Measurements from ENCODE around the gene NPEPL1. TPM values are rescaled to one million over a fixed set of nuclear protein-coding genes. Genes with fewer than 3 reads are reported as not detected.

Gene NPEPL1
- polyA plus RNA-seq, 2 of the 4 experiments (the other 2 are of a cell fraction), result 8.6 to 34.6 TPM

DNA sequence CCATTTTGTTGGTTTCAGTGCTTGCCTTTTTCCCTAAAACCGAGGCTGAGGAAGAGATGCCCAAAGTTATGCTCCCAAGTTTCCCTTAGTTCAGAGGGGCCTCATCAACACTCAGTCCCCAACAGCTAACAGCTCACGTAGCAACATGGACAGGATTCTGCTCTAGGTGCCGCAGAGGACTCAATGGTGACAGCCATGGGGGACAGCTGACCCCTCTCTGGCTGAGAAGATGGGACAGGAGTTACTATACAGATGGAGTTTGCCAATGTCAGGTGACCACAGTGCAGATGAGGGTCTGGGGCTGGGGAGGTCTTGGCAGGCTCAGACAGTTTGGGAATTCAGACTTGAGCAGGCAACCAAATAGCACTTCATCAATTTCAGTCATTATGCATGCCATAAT is 67.3 kb downstream of the NPEPL1 start:
- ATAC-seq, result no peak
- Histone ChIP-seq H3K4me2 (no peak overlapping the region), H3K27ac (no peak overlapping the region), H3K4me1 (no peaks in the 10 kb centered on the region), H3K4me3 (no peak overlapping the region), H3K9me3 (peaks cover 18% of the 10 kb centered on the region; the same call in 2 of the 3 replicates)
- ChIA-PET CTCF (no interaction called here), POLR2A (no interaction called here)
- no peak for DNase-seq (ENCODE audit: low read depth in 1 of 2, low spot score in 1 of 2)
- 10% methylated on average over 3 of the region's 3 CpGs for whole genome bisulfite sequencing (ENCODE audit: missing lambda C conversion rate)
- no peak for TF ChIP-seq RFX5 (IDR thresholded peaks at IDR 0.05)
- no peak for TF ChIP-seq KDM1A (IDR thresholded peaks at IDR 0.05; ENCODE audit: low read depth)
- TF ChIP-seq ZSCAN20 (CRISPR knock-in tag; IDR thresholded peaks at IDR 0.05), result no peak
- no peak for TF ChIP-seq CBX2 (IDR thresholded peaks at IDR 0.05; ENCODE audit: borderline replicate concordance, low read depth)
- TF ChIP-seq FOSB (CRISPR knock-in tag; IDR thresholded peaks at IDR 0.05), result no peak
- TF ChIP-seq JUN (IDR thresholded peaks at IDR 0.05), result no peak
- no peak for TF ChIP-seq CBX8 (IDR thresholded peaks at IDR 0.05)
- no peak for TF ChIP-seq SREBF2 (IDR thresholded peaks at IDR 0.05)
- TF ChIP-seq, protein P1, sequence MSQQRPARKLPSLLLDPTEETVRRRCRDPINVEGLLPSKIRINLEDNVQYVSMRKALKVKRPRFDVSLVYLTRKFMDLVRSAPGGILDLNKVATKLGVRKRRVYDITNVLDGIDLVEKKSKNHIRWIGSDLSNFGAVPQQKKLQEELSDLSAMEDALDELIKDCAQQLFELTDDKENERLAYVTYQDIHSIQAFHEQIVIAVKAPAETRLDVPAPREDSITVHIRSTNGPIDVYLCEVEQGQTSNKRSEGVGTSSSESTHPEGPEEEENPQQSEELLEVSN (IDR thresholded peaks at IDR 0.05; ENCODE audit: borderline replicate concordance, low read depth), result no peak
- TF ChIP-seq HOXA7 (CRISPR knock-in tag; IDR thresholded peaks at IDR 0.05), result no peak
- TF ChIP-seq CEBPB (IDR thresholded peaks at IDR 0.05), result no peak
- FAIRE-seq, result no peak

- ATAC-seq (no peak), FAIRE-seq (no peak), DNase-seq (ENCODE audit: low read depth in 1 of 2, low spot score in 1 of 2) (no peak)
- Histone ChIP-seq H3K9me3 (peaks cover 18% of the 10 kb centered on the region; the same call in 2 of the 3 replicates), H3K4me2 (no peak overlapping the region), H3K27ac (no peak overlapping the region), H3K4me3 (no peak overlapping the region), H3K4me1 (no peaks in the 10 kb centered on the region)
- WGBS (ENCODE audit: missing lambda C conversion rate), result 1% methylated on average over 3 of the region's 3 CpGs
- CTCF ChIA-PET, result interaction anchor here (0.7 to 1.7 kb wide), 3 partner anchors 10 to 430 kb away, joined by 3 to 4 read pairs (median 3); no protein-coding TSS in a partner anchor
- POLR2A ChIA-PET, result no interaction called here
- TF ChIP-seq HOXB5 (CRISPR knock-in tag; IDR thresholded peaks at IDR 0.05), result no peak
- no peak for TF ChIP-seq FOSB (CRISPR knock-in tag; IDR thresholded peaks at IDR 0.05)
- TF ChIP-seq CEBPB (IDR thresholded peaks at IDR 0.05), result no peak
- TF ChIP-seq, protein P2, sequence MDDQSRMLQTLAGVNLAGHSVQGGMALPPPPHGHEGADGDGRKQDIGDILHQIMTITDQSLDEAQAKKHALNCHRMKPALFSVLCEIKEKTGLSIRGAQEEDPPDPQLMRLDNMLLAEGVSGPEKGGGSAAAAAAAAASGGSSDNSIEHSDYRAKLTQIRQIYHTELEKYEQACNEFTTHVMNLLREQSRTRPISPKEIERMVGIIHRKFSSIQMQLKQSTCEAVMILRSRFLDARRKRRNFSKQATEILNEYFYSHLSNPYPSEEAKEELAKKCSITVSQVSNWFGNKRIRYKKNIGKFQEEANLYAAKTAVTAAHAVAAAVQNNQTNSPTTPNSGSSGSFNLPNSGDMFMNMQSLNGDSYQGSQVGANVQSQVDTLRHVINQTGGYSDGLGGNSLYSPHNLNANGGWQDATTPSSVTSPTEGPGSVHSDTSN (IDR thresholded peaks at IDR 0.05), result no peak
- no peak for TF ChIP-seq FOXS1 (CRISPR knock-in tag; IDR thresholded peaks at IDR 0.05)
- TF ChIP-seq, protein P3, sequence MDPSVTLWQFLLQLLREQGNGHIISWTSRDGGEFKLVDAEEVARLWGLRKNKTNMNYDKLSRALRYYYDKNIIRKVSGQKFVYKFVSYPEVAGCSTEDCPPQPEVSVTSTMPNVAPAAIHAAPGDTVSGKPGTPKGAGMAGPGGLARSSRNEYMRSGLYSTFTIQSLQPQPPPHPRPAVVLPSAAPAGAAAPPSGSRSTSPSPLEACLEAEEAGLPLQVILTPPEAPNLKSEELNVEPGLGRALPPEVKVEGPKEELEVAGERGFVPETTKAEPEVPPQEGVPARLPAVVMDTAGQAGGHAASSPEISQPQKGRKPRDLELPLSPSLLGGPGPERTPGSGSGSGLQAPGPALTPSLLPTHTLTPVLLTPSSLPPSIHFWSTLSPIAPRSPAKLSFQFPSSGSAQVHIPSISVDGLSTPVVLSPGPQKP (IDR thresholded peaks at IDR 0.05; ENCODE audit: low read depth, low read length), result no peak
- TF ChIP-seq ZC3H11A (IDR thresholded peaks at IDR 0.05), result no peak
- no peak for TF ChIP-seq SMC3 (IDR thresholded peaks at IDR 0.05)
- TF ChIP-seq EHMT2 (IDR thresholded peaks at IDR 0.05; ENCODE audit: low read depth), result no peak
- no peak for TF ChIP-seq NPAS2 (CRISPR knock-in tag; IDR thresholded peaks at IDR 0.05; ENCODE audit: borderline replicate concordance)
- TF ChIP-seq TFCP2L1 (CRISPR knock-in tag; IDR thresholded peaks at IDR 0.05), result no peak
- TF ChIP-seq, protein P4, sequence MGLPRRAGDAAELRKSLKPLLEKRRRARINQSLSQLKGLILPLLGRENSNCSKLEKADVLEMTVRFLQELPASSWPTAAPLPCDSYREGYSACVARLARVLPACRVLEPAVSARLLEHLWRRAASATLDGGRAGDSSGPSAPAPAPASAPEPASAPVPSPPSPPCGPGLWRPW (IDR thresholded peaks at IDR 0.05), result no peak
Observed at GRCh38 chr20:58760856-58761255, 68.3 kb downstream of the NPEPL1 start.

DNA sequence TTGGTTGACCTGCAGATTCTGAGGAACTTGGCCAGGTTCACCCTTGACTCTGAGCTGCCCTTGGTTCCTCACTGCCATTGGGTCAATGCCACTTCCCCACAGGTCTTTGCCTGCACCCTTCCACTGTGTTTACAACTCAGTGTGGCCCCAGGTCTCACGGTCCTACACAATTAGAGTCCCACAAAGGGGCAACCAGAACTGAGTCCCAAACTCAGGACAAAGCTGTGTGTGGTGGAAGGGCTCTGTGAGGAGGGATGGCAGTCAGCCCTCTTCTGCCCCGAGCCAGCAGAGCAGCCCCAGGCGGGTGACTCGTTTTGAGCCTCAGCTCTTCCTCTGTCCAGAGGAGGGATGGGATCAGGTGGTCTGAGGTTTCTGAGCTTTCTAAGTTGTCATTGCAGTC is 69.5 kb downstream of the NPEPL1 start:
- Histone ChIP-seq H3K4me2 (no peak overlapping the region), H3K9me3 (peaks cover 18% of the 10 kb centered on the region; the same call in 2 of the 3 replicates), H3K27ac (no peak overlapping the region), H3K4me1 (no peaks in the 10 kb centered on the region), H3K4me3 (no peak overlapping the region)
- 4% methylated on average over 3 of the region's 4 CpGs for WGBS (ENCODE audit: missing lambda C conversion rate)
- POLR2A ChIA-PET, result no interaction called here
- no peak for ATAC-seq
- FAIRE-seq, result no peak
- no peak for DNase-seq (ENCODE audit: low read depth in 1 of 2, low spot score in 1 of 2)
- CTCF ChIA-PET, result interaction anchor here (0.5 to 1.7 kb wide), 2 partner anchors 9 to 1912 kb away, joined by 3 to 4 read pairs; no protein-coding TSS in a partner anchor
- TF ChIP-seq POLR2A (IDR thresholded peaks at IDR 0.05; ENCODE audit: low read length) (no peak), ZC3H11A (IDR thresholded peaks at IDR 0.05) (no peak), JUN (IDR thresholded peaks at IDR 0.05) (no peak), TP53 (CRISPR knock-in tag; IDR thresholded peaks at IDR 0.05) (no peak), CHD4 (IDR thresholded peaks at IDR 0.05; ENCODE audit: borderline replicate concordance) (no peak), JUNB (IDR thresholded peaks at IDR 0.05) (no peak), EHMT2 (IDR thresholded peaks at IDR 0.05; ENCODE audit: low read depth) (no peak), HOXB5 (CRISPR knock-in tag; IDR thresholded peaks at IDR 0.05) (no peak), FOSB (CRISPR knock-in tag; IDR thresholded peaks at IDR 0.05) (no peak), CBX8 (IDR thresholded peaks at IDR 0.05) (no peak), KDM1A (IDR thresholded peaks at IDR 0.05; ENCODE audit: low read depth) (no peak), CHD2 (IDR thresholded peaks at IDR 0.05; ENCODE audit: low read length, partially characterized antibody) (no peak)
- TF ChIP-seq, protein P3 (IDR thresholded peaks at IDR 0.05; ENCODE audit: low read depth, low read length), result no peak
- TF ChIP-seq, protein P5, sequence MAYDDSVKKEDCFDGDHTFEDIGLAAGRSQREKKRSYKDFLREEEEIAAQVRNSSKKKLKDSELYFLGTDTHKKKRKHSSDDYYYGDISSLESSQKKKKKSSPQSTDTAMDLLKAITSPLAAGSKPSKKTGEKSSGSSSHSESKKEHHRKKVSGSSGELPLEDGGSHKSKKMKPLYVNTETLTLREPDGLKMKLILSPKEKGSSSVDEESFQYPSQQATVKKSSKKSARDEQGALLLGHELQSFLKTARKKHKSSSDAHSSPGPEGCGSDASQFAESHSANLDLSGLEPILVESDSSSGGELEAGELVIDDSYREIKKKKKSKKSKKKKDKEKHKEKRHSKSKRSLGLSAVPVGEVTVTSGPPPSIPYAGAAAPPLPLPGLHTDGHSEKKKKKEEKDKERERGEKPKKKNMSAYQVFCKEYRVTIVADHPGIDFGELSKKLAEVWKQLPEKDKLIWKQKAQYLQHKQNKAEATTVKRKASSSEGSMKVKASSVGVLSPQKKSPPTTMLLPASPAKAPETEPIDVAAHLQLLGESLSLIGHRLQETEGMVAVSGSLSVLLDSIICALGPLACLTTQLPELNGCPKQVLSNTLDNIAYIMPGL (CRISPR knock-in tag; IDR thresholded peaks at IDR 0.05; ENCODE audit: borderline replicate concordance), result no peak
- TF ChIP-seq, protein P6, sequence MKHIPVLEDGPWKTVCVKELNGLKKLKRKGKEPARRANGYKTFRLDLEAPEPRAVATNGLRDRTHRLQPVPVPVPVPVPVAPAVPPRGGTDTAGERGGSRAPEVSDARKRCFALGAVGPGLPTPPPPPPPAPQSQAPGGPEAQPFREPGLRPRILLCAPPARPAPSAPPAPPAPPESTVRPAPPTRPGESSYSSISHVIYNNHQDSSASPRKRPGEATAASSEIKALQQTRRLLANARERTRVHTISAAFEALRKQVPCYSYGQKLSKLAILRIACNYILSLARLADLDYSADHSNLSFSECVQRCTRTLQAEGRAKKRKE (CRISPR knock-in tag; IDR thresholded peaks at IDR 0.05; ENCODE audit: low read depth), result no peak

Data from A549 (cell line).